GM23338 (cell line): ENCODE results near the gene C1orf50. TPM values are rescaled to one million over a fixed set of nuclear protein-coding genes. Genes with fewer than 3 reads are reported as not detected.

ENCODE experiments used
- ATAC-seq: fragments of 200-7000 bp; cut with Tn5 transposase; 3 replicates; pipeline ENCODE4 v1.9.1; 2020
- DNase-seq: peaks from one replicate; pipeline ENCODE4 v3.0.0-alpha.2; 2015; ENCODE audit warnings: low spot score
- H2AFZ ChIP-seq: fragments of 200-600 bp; sonication (generic); 2 replicates; pipeline ENCODE4 v1.8.0; 2016; ENCODE audit warnings: antibody characterized with exemption, mild to moderate bottlenecking, moderate library complexity
- H3F3A ChIP-seq: fragments of 200-600 bp; sonication (generic); replicated peaks from 2 replicates; pipeline ENCODE4 v1.8.0; 2017; ENCODE audit warnings: antibody characterized with exemption, mixed run types, low read depth
- H3K27ac ChIP-seq: fragments of 200-600 bp; sonication (generic); 2 replicates; pipeline ENCODE4 v1.6.1; 2016; ENCODE audit warnings: low read depth
- H3K27me3 ChIP-seq: fragments of 200-600 bp; sonication (generic); 2 replicates; pipeline ENCODE4 v1.8.0; 2016; ENCODE audit warnings: mild to moderate bottlenecking, mixed run types, moderate library complexity; ENCODE audit not compliant: insufficient read depth
- H3K36me3 ChIP-seq: fragments of 200-600 bp; sonication (generic); 2 replicates; pipeline ENCODE4 v1.8.0; 2016; ENCODE audit warnings: mild to moderate bottlenecking; ENCODE audit not compliant: insufficient read depth
- H3K4me1 ChIP-seq: fragments of 200-600 bp; sonication (generic); 2 replicates; pipeline ENCODE4 v1.8.0; 2016; ENCODE audit warnings: mild to moderate bottlenecking, moderate library complexity; ENCODE audit not compliant: insufficient read depth
- H3K4me2 ChIP-seq: fragments of 200-600 bp; sonication (generic); 2 replicates; pipeline ENCODE4 v1.7.1; 2017; ENCODE audit warnings: mixed run types
- H3K4me3 ChIP-seq: fragments of 200-600 bp; sonication (generic); 2 replicates; pipeline ENCODE4 v1.6.1; 2016; ENCODE audit warnings: mixed run types
- H3K79me2 ChIP-seq: fragments of 200-600 bp; sonication (generic); replicated peaks from 2 replicates; pipeline ENCODE4 v1.8.0; 2017; ENCODE audit warnings: mild to moderate bottlenecking; ENCODE audit not compliant: insufficient read depth
- H3K9me2 ChIP-seq: fragments of 200-600 bp; sonication (generic); 2 replicates; pipeline ENCODE4 v1.8.0; 2017; ENCODE audit not compliant: insufficient read depth
- H4K20me1 ChIP-seq: fragments of 200-600 bp; sonication (generic); replicated peaks from 2 replicates; pipeline ENCODE4 v1.8.0; 2017; ENCODE audit warnings: mild to moderate bottlenecking; ENCODE audit not compliant: insufficient read depth
- H3K27ac Mint-ChIP-seq: 2 replicates; pipeline ENCODE4 v1.8.0; 2020; ENCODE audit warnings: inconsistent platforms, mild to moderate bottlenecking, moderate library complexity, mixed read lengths
- H3K27me3 Mint-ChIP-seq: 3 replicates; pipeline ENCODE4 v1.8.0; 2022; ENCODE audit warnings: low read depth, mild to moderate bottlenecking, moderate library complexity, mixed read lengths, inconsistent platforms; ENCODE audit not compliant: insufficient read depth, poor library complexity
- H3K36me3 Mint-ChIP-seq: 3 replicates; pipeline ENCODE4 v1.8.0; 2021; ENCODE audit warnings: low read depth, mild to moderate bottlenecking, inconsistent platforms, moderate library complexity, mixed read lengths
- H3K4me1 Mint-ChIP-seq: 3 replicates; pipeline ENCODE4 v1.8.0; 2020; ENCODE audit warnings: mild to moderate bottlenecking, inconsistent platforms, mixed read lengths
- H3K4me3 Mint-ChIP-seq: 3 replicates; pipeline ENCODE4 v1.8.0; 2021; ENCODE audit warnings: moderate library complexity, mild to moderate bottlenecking, inconsistent platforms, mixed read lengths
- H3K9me3 Mint-ChIP-seq: 3 replicates; pipeline ENCODE4 v1.8.0; 2020; ENCODE audit warnings: moderate library complexity, mild to moderate bottlenecking, inconsistent platforms, mixed read lengths
- ETS1 ChIP-seq: IDR thresholded peaks from 2 replicates; pipeline ENCODE4 v1.6.1; 2016; ENCODE audit warnings: antibody characterized with exemption
- NANOG ChIP-seq: IDR thresholded peaks from 2 replicates; pipeline ENCODE4 v1.6.1; 2016; ENCODE audit warnings: antibody characterized with exemption, borderline replicate concordance
- POLR2AphosphoS5 ChIP-seq: IDR thresholded peaks from 2 replicates; pipeline ENCODE4 v1.6.1; 2016; ENCODE audit warnings: antibody characterized with exemption, low read depth
- STAT1 ChIP-seq: IDR thresholded peaks from one replicate; pipeline ENCODE4 v1.6.1; 2016; ENCODE audit warnings: antibody characterized with exemption; ENCODE audit not compliant: unreplicated experiment
- ZNF462 ChIP-seq: fragments of 250-450 bp; sonication (Bioruptor Pico); IDR thresholded peaks from 2 replicates; pipeline ENCODE4 v1.5.0; 2020; ENCODE audit warnings: mild to moderate bottlenecking, moderate library complexity
- polyA plus RNA-seq: library from polyadenylated mRNA; unstranded; fragments of >200 nt; fragmentation: Nextera tagmentation; extraction: Ambion mirVana; gene quantifications from 2 replicates; pipeline ENCODE4 v1.2.1, GENCODE V29; 2016
- total RNA-seq: library from RNA; depleted of rRNA; stranded (reverse); fragments of >200 nt; shearing (Covaris generic); gene quantifications from 2 replicates; pipeline ENCODE4 v1.2.3, GENCODE V29; 2014
- TF ChIP-seq, protein P1 (sequence below), 2 experiments: fragments of 200-600 bp in 1 of 2; sonication (generic) in 1 of 2; conservative IDR thresholded peaks; 2 replicates each; pipeline versions ENCODE4 v1.5.1 to v1.6.1; 2016 to 2017; ENCODE audit warnings: antibody characterized with exemption in 2 of 2, low read depth in 2 of 2, mild to moderate bottlenecking in 2 of 2, moderate library complexity in 1 of 2

The C1orf50 gene
- total and polyA plus RNA-seq, 2 experiments from 2014 or later, result 4.4 to 4.7 TPM

GRCh38 chr1:42774928-42775526 lies 8.0 kb downstream of the C1orf50 start:
- no peak overlapping the region for H3K27ac Mint-ChIP-seq
- peaks cover 6% of the 10 kb centered on the region for H3K27me3 Mint-ChIP-seq
- Histone ChIP-seq H3K9me2 (no peaks in the 10 kb centered on the region), H3F3A (no peaks in the 10 kb centered on the region), H4K20me1 (peaks cover 8% of the 10 kb centered on the region; the same call in 1 of the 2 replicates), H3K27me3 (no peaks in the 10 kb centered on the region), H2AFZ (no peak overlapping the region), H3K4me2 (no peak overlapping the region), H3K36me3 (peaks cover 18% of the 10 kb centered on the region), H3K4me1 (peaks cover 13% of the 10 kb centered on the region), H3K27ac (no peak overlapping the region), H3K79me2 (peaks cover 33% of the 10 kb centered on the region), H3K4me3 (no peak overlapping the region)
- ATAC-seq (no peak), DNase-seq (no peak)
- no peak overlapping the region for H3K4me3 Mint-ChIP-seq
- peaks cover 48% of the 10 kb centered on the region for H3K36me3 Mint-ChIP-seq
- no peaks in the 10 kb centered on the region; the same call in 2 of the 3 replicates for H3K9me3 Mint-ChIP-seq
- no peak for TF ChIP-seq ETS1
- TF ChIP-seq POLR2AphosphoS5, result no peak
- H3K4me1 Mint-ChIP-seq, result peaks cover 5% of the 10 kb centered on the region; the same call in 1 of the 3 replicates

DNA sequence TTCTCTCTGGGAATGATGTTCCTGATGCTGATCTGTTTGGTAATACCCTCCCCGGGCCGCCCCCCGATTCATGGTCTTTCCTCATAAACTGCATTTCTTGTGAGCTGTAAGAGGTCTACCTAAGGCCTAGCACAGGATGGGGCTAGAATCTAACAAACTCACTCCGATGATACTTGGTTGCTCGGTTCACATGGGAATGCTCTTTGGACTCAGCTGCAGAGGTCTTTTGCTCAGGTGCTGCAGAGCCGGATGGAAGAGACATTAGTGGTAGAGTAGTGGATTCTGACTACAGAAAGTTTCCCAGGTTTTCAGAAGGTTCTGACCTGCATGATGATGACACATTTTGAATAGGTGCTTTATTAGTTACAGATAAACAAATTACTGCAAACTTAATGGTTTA lies 9.5 kb downstream of the C1orf50 start:
- TF ChIP-seq STAT1 (no peak), ZNF462 (CRISPR knock-in tag) (no peak), NANOG (no peak), ETS1 (no peak)
- TF ChIP-seq, protein P1, sequence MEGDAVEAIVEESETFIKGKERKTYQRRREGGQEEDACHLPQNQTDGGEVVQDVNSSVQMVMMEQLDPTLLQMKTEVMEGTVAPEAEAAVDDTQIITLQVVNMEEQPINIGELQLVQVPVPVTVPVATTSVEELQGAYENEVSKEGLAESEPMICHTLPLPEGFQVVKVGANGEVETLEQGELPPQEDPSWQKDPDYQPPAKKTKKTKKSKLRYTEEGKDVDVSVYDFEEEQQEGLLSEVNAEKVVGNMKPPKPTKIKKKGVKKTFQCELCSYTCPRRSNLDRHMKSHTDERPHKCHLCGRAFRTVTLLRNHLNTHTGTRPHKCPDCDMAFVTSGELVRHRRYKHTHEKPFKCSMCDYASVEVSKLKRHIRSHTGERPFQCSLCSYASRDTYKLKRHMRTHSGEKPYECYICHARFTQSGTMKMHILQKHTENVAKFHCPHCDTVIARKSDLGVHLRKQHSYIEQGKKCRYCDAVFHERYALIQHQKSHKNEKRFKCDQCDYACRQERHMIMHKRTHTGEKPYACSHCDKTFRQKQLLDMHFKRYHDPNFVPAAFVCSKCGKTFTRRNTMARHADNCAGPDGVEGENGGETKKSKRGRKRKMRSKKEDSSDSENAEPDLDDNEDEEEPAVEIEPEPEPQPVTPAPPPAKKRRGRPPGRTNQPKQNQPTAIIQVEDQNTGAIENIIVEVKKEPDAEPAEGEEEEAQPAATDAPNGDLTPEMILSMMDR (conservative IDR thresholded peaks at IDR 0.05; ENCODE audit: low read depth in 2 of 2), result no peak
- Histone ChIP-seq H4K20me1 (peaks cover 8% of the 10 kb centered on the region; the same call in 1 of the 2 replicates), H3K4me3 (no peak overlapping the region), H3K36me3 (peaks cover 18% of the 10 kb centered on the region), H3K27ac (no peak overlapping the region), H2AFZ (no peak overlapping the region), H3F3A (0 out of 2 replicates have a peak, but pooled peaks cover under 1% of the 10 kb centered on the region), H3K4me2 (no peak overlapping the region), H3K9me2 (no peaks in the 10 kb centered on the region), H3K4me1 (peaks cover 13% of the 10 kb centered on the region), H3K27me3 (no peaks in the 10 kb centered on the region), H3K79me2 (peaks cover 19% of the 10 kb centered on the region)
- no peak for DNase-seq
- peaks cover 6% of the 10 kb centered on the region for H3K27me3 Mint-ChIP-seq
- no peaks in the 10 kb centered on the region; the same call in 2 of the 3 replicates for H3K9me3 Mint-ChIP-seq
- H3K27ac Mint-ChIP-seq, result no peak overlapping the region
- ATAC-seq, result no peak
- no peak overlapping the region for H3K4me3 Mint-ChIP-seq
- 0 out of 3 replicates have a peak, but pooled peaks cover 4% of the 10 kb centered on the region for H3K4me1 Mint-ChIP-seq
- peaks cover 50% of the 10 kb centered on the region for H3K36me3 Mint-ChIP-seq
